ENCODE data around the gene CPA5. TPM values are rescaled to one million over a fixed set of nuclear protein-coding genes. Genes with fewer than 3 reads are reported as not detected.
A peak's percentile ranks its signal among the peaks of the same experiment; 100 is the strongest.
"Not testable (repeated sequence)": the region's sequence is repeated elsewhere in the genome, so short reads cannot be mapped to it uniquely, and the experiment has no call there.

CPA5 gene
- total RNA-seq, 1 donor from 2014 or later: 1.5 TPM

DNA sequence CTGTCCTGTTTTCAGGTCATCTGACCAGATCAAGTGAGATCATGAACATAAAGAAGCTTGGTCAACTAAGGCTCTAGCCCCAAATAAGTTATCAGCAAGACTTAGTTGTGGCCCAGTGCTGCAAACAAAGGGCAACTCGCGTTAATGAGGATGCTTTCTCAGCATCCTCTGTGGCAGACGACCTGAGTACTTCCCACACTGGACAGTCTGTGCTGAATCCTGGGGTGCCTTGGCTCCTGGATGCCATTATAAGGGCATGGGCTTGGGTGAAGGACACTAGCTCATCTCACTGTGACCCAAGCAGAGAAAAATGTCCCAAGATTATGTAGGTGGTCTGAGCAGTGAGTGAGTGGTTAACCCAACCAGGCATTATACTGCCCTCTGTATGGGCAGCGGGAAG, 13.9 kb downstream of the CPA5 start:
- DNase-seq: no peak

GRCh38 chr7:130359276-130359857, 14.8 kb downstream of the CPA5 start:
- DNase-seq: no peak

DNA sequence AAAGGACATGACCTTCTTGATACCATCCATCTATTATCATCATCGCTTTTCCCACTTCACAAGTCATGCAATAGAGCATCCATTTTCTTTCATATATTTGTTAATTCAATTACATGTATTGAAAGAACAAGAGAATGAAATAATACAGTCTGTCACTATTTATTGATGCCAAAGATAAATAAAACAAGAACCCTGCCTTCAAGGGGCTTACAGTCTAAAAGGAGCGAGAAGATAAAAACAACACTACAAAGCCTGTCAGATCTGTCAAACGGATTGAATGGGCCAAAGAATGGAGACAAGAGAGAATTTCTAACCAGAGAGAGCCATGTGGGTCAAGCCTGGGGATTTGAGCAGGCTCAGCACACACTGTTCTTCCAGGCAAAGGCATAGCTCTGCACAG, 15.9 kb downstream of the CPA5 start:
- DNase-seq: no peak

DNA sequence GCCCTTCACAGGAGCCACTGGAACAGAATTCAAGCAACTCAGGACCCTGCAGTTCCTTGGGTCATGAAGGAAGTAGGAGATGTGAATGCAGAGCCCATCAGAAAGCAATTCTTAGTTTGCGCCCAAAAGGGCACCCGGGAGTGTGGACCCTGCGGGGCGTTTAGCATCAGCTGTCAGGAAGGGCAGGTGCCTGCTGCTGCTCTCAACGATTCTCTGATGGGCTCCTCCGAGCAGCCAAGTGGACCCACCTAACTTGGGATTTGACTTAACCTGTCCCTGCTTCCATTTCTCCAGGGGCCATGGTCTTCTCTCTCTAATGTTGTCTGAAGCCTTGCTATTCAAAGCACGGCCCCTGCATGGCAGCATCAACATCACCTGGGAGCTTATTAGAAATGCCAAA, 17.1 kb downstream of the CPA5 start:
- no peak for DNase-seq

DNA sequence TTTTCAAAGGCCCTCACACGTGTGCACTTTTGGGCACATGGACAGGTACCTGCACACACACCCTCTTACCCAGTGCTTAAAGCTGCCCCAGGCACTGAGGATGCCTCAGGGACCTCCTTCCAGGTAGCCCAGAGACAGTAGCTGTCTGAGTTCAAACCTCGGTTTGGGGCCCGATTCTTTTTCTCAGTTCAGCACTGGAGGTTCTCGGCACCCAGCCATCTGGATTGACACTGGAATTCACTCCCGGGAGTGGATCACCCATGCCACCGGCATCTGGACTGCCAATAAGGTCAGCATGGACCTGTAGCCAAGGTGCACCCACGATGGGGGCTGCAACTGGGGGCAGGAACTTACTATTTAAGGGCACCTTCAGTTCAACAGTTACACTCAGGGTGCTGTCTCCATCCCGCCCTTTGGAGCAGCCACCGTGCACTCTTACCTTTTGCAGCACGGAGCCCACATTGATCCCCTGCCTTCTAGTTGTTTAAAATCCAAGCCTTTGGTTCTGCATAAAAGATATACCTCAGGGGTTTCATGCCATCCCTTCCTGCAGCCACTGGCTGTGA, 17.7 kb downstream of the CPA5 start:
- DNase-seq: no peak

GRCh38 chr7:130363026-130363847, 18.6 kb downstream of the CPA5 start:
- no peak for DNase-seq

DNA sequence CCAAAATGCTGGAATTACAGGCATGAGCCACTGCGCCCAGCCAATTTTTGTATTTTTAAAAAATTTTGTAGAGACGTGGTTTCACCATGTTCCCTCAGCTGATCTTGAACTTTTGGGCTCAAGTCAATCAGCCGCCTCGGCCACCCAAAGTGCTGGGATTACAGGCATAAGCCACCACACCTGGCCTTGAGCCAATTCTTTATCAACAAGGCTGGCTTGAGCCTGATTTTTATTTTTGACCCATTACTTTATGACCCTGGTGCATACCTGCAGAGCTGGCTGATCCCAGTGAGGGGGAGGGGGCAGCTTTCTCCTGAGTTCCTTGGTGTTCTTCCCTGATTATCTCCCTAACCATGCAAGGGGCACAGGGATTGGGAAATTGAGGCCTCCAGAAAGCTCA, 19.8 kb downstream of the CPA5 start:
- no peak for DNase-seq

- DNase-seq: no peak
Observed at GRCh38 chr7:130365088-130365487, 20.5 kb downstream of the CPA5 start.

GRCh38 chr7:130365511-130366441, 21.2 kb downstream of the CPA5 start:
- peak; percentile 30 for DNase-seq

DNA sequence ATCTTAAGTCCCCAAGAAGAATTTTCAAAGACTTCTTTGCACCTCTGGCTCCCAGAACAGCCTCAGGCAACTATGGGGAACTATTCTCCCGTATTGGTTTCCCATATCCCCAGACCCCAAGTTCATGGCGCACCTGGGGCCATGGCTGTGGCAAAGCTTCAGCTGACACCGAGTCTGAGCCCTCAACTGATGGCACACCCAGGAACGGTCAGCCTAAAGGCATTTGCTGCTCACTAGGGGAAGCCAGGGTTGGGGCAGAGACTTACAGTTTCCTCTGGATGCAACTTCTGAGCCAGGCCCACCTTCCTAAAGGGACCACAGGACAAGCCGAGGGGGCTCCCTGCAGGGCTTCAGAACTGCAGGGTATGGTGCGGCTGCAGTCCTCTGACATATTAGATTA, 21.9 kb downstream of the CPA5 start:
- DNase-seq: no peak

- DNase-seq: no peak
Observed at GRCh38 chr7:130367088-130367755, 22.6 kb downstream of the CPA5 start.

DNA sequence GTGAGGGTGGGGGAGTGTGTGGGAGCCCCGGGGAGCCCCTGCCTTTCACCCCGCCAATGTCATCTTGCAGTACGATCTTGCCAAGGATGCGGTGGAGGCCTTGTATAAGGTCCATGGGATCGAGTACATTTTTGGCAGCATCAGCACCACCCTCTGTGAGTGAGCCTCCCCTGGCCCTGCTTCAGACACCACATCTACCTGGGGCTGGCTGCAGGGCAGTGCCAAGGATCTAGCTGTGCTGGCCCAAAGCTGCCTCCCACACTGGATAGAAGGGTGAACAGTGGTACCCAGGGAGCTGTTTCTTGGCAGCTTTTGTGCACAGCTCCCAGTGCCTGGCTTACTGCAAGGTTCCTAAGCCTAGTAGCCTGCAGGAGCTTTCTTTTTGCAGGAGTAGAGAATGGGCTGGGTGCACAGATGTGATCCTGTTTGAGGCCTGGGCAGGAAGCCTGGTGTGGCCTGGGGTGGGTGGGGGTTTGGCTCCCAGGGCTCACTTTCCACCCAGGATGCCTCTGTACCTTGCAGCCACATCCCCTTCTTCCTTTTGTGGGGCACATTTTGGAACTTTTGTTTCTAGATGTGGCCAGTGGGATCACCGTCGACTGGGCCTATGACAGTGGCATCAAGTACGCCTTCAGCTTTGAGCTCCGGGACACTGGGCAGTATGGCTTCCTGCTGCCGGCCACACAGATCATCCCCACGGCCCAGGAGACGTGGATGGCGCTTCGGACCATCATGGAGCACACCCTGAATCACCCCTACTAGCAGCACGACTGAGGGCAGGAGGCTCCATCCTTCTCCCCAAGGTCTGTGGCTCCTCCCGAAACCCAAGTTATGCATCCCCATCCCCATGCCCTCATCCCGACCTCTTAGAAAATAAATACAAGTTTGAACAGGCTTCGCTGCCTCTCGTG, 23.5 kb downstream of the CPA5 start:
- no peak for DNase-seq

GRCh38 chr7:130369110-130369711, 24.6 kb downstream of the CPA5 start:
- DNase-seq: no peak

GRCh38 chr7:130369831-130370550, 25.4 kb downstream of the CPA5 start:
- DNase-seq: no peak

DNA sequence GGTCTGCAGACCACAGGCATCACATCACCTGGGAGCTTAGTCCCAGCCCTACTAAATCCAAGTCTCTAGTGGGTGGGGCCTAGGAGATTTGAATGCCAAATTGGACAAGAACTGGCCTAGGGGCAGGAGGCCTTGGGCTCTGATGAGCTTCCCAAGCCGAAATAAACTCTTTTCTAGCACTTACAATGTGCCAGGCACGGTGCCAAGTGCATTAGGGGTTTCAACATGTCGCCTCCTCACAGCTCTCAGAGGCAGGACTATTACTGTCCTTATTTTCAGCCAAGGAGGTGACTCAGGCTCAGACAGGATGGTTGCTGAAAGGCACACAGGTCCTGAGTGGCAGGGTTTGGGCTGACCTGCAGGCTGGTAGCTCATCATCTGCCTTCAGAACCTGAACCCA, 26.4 kb downstream of the CPA5 start:
- no peak for DNase-seq

GRCh38 chr7:130372402-130373165, 28.0 kb downstream of the CPA5 start:
- DNase-seq: peak; percentile 51

- no peak for DNase-seq
Observed at GRCh38 chr7:130374507-130374906, 29.9 kb downstream of the CPA5 start.

DNA sequence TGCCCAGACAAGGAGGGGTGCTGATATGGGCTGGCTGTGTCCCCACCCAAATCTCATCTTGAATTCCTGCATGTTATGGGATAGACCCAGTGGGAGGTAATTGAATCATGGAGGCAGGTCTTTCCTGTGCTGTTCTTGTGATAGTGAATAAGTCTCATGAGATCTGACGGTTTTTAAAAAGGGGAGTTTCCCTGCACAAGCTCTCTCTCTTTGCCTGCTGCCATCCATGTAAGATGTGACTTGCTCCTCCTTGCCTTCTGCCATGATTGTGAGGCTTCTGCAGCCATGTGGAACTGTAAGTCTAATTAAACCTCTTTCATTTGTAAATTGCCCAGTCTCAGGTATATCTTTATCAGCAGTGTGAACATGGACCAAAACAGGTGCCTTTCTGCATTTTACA, 31.8 kb downstream of the CPA5 start:
- DNase-seq: not testable (repeated sequence)

DNA sequence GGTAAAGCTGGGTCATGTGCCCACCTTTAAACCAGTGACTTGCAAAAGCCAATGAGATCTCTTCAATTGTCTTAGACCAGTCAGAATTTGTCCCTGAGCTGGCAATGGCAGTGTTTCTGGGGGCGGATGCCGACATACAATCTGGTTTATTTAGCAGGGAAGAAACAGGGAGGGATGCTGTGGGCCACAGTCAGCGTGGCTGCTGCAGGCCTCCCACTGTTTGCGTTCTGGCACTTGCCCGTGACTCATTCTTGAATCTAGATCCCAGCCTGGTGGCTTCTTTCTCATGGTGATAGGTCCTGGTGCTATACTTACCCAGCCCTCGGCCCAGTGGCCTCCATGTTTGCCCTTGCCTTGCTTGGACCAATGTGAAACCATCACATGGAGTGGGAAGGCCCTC, 32.6 kb downstream of the CPA5 start:
- DNase-seq: no peak

Data from skin of body (tissue), 2 donors.